RWPE2 (cell line): Measurements from ENCODE around the gene DSCAM.

Experiments used
- ATAC-seq: fragments of 200-7000 bp; cut with Tn5 transposase; 3 replicates; pipeline ENCODE4 v1.9.1; 2021; ENCODE audit warnings: low read depth
- DNase-seq: peaks from one replicate; pipeline ENCODE4 v3.0.0-alpha.2; 2020; ENCODE audit warnings: low spot score
- H3K27ac ChIP-seq: fragments of 450-650 bp; 2 replicates; pipeline ENCODE4 v1.5.1; 2017; ENCODE audit warnings: mild to moderate bottlenecking; ENCODE audit not compliant: poor library complexity, severe bottlenecking
- H3K27me3 ChIP-seq: fragments of 250-450 bp; sonication (Bioruptor Pico); 2 replicates; pipeline ENCODE4 v1.5.1; 2021; ENCODE audit warnings: mild to moderate bottlenecking, moderate library complexity; ENCODE audit not compliant: insufficient read depth, poor library complexity, severe bottlenecking
- H3K36me3 ChIP-seq: fragments of 250-450 bp; sonication (Bioruptor Pico); 2 replicates; pipeline ENCODE4 v1.5.1; 2020; ENCODE audit warnings: low read depth, mild to moderate bottlenecking, moderate library complexity
- H3K4me1 ChIP-seq: fragments of 250-450 bp; sonication (Bioruptor Pico); 2 replicates; pipeline ENCODE4 v1.5.1; 2021; ENCODE audit warnings: mild to moderate bottlenecking, moderate library complexity; ENCODE audit not compliant: insufficient read depth, poor library complexity, severe bottlenecking
- H3K4me3 ChIP-seq: fragments of 250-450 bp; sonication (Bioruptor Pico); 2 replicates; pipeline ENCODE4 v1.5.1; 2021; ENCODE audit warnings: mild to moderate bottlenecking, moderate library complexity; ENCODE audit not compliant: severe bottlenecking
- H3K9me3 ChIP-seq: fragments of 250-450 bp; sonication (Bioruptor Pico); 2 replicates; pipeline ENCODE4 v1.5.1; 2021; ENCODE audit warnings: mild to moderate bottlenecking, moderate library complexity; ENCODE audit not compliant: severe bottlenecking
- TF ChIP-seq, protein P1 (sequence below): fragments of 450-650 bp; IDR thresholded peaks from one replicate; pipeline ENCODE4 v1.5.1; 2017; ENCODE audit warnings: mild to moderate bottlenecking, moderate library complexity; ENCODE audit not compliant: poor library complexity, severe bottlenecking

Gene DSCAM

DNA sequence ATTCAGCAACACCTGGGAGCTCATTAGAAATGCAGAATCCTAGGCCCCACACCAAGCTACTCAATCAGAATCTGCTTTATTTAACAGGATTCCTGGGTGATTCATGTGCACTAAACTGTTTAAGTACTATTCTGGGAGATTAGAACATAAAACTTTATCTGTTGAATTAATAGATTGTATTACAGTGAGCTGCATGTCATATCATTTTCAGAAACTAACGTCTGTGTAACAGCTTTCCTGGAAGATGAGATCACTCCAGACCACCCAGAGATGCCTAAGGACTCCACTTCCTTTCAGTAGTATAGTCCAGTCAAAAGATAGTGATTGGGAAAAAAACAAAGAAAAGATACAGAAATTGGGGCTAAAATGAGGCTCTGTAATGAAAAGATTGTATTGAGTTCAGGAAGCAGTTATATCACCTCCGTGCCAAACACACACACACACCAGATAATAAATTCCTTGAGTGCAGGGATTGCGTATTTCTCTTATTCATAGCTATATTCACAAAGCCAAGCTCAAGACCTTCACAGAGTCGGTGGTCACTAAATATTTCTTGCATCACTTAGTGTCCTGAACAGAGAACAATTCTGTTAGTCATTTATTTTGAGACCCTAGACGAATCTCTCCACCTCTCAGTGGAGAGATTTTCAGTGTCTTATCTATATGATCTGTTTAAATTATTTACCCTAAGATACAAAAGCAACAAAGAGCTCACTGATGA lies 178.2 kb downstream of the DSCAM start:
- no peak for DNase-seq
- no peaks in the 10 kb centered on the region for H3K9me3 ChIP-seq
- ATAC-seq: no peak

DNA sequence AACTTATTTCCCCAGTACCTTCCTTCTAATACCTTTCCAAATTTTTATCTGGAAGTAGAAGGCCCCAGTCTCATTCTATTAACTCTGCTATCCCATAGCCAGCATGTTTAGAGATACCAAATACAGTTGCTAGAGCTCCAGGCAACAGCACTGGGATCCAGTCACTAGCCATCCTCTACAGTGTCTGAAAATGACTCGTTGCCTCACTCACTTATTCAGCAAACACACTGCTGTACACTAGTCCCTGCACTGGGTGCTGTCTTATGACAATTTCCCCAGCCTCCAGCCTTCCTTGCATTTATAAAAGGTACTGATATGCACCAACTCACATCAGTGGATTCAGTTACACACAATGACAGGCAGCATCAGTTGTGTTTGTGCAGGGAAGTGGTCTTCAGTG lies 179.0 kb downstream of the DSCAM start:
- ATAC-seq: no peak
- TF ChIP-seq, protein P1, sequence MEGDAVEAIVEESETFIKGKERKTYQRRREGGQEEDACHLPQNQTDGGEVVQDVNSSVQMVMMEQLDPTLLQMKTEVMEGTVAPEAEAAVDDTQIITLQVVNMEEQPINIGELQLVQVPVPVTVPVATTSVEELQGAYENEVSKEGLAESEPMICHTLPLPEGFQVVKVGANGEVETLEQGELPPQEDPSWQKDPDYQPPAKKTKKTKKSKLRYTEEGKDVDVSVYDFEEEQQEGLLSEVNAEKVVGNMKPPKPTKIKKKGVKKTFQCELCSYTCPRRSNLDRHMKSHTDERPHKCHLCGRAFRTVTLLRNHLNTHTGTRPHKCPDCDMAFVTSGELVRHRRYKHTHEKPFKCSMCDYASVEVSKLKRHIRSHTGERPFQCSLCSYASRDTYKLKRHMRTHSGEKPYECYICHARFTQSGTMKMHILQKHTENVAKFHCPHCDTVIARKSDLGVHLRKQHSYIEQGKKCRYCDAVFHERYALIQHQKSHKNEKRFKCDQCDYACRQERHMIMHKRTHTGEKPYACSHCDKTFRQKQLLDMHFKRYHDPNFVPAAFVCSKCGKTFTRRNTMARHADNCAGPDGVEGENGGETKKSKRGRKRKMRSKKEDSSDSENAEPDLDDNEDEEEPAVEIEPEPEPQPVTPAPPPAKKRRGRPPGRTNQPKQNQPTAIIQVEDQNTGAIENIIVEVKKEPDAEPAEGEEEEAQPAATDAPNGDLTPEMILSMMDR: no peak
- H3K27me3 ChIP-seq: no peaks in the 10 kb centered on the region
- no peak overlapping the region for H3K27ac ChIP-seq
- no peak for DNase-seq
- H3K4me3 ChIP-seq: no peak overlapping the region
- no peaks in the 10 kb centered on the region for H3K36me3 ChIP-seq
- H3K4me1 ChIP-seq: no peaks in the 10 kb centered on the region
- H3K9me3 ChIP-seq: no peaks in the 10 kb centered on the region

More for the DNA sequence above, 178.2 kb downstream of the DSCAM start:
- H3K4me1 ChIP-seq: no peaks in the 10 kb centered on the region
- no peak overlapping the region for H3K27ac ChIP-seq
- no peak overlapping the region for H3K4me3 ChIP-seq
- no peaks in the 10 kb centered on the region for H3K27me3 ChIP-seq
- no peaks in the 10 kb centered on the region for H3K36me3 ChIP-seq
- TF ChIP-seq, protein P1: no peak

DNA sequence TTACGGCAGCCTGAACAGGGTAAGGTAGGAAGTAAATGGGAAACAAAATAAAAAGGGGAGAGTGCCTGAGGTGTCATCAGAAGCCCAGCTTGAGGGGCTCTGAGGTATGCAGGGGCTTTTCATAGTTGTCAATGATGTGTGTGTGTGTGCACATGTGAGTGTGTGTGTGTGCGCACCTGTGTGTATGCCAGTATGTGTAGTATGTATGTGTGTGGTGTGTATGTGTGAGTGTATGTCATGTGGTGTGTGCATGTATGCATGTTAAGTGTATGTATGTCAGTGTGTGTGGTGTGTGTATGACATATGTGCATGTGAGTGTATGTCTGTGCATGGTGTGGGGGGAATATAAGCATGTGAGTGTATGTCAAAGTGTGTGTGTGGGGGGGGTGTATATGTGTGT lies 184.1 kb downstream of the DSCAM start:
- Histone ChIP-seq H3K4me3 (no peak overlapping the region), H3K4me1 (no peaks in the 10 kb centered on the region), H3K27ac (no peak overlapping the region), H3K9me3 (no peaks in the 10 kb centered on the region), H3K27me3 (no peaks in the 10 kb centered on the region), H3K36me3 (no peaks in the 10 kb centered on the region)
- no peak for ATAC-seq
- TF ChIP-seq, protein P1: no peak
- no peak for DNase-seq

DNA sequence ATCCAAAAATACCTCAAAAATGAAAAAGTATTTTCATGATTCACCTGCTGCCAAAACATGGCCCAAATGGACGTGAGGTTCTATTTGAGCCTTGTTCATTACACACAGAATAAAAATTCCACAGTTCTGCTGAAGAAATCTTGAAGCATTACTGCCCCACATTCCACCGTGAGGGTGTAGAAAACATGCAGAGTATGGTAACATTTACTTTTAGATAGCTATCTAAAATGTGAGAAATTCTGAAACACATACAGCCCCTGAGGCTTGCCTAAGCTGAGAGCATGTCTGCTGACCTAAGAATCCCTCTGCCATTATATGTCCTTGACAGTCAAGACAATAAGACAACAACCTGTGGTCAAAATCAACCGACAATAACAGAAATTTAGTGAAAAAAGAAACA lies 186.5 kb downstream of the DSCAM start:
- Histone ChIP-seq H3K27me3 (no peaks in the 10 kb centered on the region), H3K9me3 (no peaks in the 10 kb centered on the region), H3K4me1 (no peaks in the 10 kb centered on the region), H3K36me3 (no peaks in the 10 kb centered on the region), H3K27ac (no peak overlapping the region), H3K4me3 (no peak overlapping the region)
- DNase-seq: no peak
- no peak for ATAC-seq
- TF ChIP-seq, protein P1: no peak

DNA sequence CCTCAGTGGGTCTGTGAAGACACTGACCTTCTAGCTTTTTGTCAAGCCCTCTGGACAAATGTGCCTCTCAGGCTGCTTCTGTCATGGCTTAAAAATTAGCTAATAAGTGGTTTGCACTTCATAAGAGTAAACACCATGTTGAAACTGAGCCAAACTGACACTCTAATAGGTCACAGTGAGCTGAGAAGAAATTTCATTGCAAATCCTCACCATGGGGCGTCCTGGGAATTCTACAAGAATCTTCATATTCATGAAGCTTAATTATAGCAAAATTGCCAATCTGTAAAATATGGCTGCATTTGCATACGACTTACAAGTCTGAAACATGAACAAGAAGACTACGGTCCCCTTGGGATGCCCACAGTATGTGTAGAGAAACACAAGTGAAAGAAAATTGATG lies 188.6 kb downstream of the DSCAM start:
- H3K4me1 ChIP-seq: no peaks in the 10 kb centered on the region
- TF ChIP-seq, protein P1: no peak
- no peaks in the 10 kb centered on the region for H3K9me3 ChIP-seq
- no peak overlapping the region for H3K27ac ChIP-seq
- DNase-seq: no peak
- H3K4me3 ChIP-seq: no peak overlapping the region
- no peaks in the 10 kb centered on the region for H3K36me3 ChIP-seq
- no peak for ATAC-seq
- no peaks in the 10 kb centered on the region for H3K27me3 ChIP-seq
